Measurements from ENCODE around the gene AGL. TPM values are rescaled to one million over a fixed set of nuclear protein-coding genes. Genes with fewer than 3 reads are reported as not detected.
"Not testable (repeated sequence)": the region's sequence is repeated elsewhere in the genome, so short reads cannot be mapped to it uniquely, and the experiment has no call there.

Gene AGL
- total RNA-seq, 1 donor from 2014 or later: 5.8 TPM

DNA sequence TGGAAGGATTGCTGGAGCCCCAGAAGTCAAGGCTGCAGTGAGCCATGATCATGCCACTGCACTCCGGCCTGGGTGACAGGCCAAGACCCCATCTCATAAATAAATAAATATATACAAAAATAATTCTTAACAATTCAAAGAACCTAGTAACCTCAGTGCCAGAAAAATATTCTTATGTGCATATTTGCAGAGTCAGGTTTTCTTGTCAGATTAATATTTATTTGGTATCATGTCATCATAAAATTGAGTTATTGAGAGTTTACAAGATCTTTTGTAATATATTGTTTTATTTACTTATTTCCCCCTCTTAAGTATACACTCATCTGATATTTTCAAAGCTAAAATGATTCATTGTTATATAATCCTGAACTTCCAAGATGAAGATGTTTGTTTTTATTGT lies 24.5 kb upstream of the AGL start:
- no peaks in the 10 kb centered on the region for H3K36me3 ChIP-seq (ENCODE audit: control insufficient read depth, insufficient read depth, low read length)
- FAIRE-seq: no peak
- DNase-seq (ENCODE audit: low read depth): no peak
- H3K4me3 ChIP-seq (ENCODE audit: low read depth, low read length): no peak overlapping the region
- TF ChIP-seq, protein P1, sequence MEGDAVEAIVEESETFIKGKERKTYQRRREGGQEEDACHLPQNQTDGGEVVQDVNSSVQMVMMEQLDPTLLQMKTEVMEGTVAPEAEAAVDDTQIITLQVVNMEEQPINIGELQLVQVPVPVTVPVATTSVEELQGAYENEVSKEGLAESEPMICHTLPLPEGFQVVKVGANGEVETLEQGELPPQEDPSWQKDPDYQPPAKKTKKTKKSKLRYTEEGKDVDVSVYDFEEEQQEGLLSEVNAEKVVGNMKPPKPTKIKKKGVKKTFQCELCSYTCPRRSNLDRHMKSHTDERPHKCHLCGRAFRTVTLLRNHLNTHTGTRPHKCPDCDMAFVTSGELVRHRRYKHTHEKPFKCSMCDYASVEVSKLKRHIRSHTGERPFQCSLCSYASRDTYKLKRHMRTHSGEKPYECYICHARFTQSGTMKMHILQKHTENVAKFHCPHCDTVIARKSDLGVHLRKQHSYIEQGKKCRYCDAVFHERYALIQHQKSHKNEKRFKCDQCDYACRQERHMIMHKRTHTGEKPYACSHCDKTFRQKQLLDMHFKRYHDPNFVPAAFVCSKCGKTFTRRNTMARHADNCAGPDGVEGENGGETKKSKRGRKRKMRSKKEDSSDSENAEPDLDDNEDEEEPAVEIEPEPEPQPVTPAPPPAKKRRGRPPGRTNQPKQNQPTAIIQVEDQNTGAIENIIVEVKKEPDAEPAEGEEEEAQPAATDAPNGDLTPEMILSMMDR (IDR thresholded peaks at IDR 0.05; ENCODE audit: insufficient read depth, low read length, severe bottlenecking): no peak
- no peaks in the 10 kb centered on the region for H3K27me3 ChIP-seq (ENCODE audit: control insufficient read depth, insufficient read depth, low read length)

DNA sequence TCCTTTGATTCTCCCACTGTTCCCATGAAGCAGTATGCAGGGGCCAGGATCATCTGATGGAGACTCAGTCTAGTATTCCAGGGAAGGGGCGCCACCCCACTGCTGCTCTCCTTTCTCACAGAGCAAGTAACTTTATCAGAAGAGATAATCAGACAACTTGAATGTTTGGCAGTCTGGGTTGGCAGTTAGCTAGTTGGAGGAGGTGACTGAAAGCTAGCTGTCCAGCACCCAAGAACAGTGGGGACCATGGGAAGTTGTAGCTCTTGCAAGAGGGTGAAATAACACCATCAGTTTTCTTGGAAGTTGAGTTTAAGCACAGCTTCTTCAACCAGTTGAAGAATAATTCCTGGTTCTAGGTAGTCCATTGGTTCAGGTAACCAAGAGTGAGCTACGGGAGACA lies 22.2 kb upstream of the AGL start:
- Histone ChIP-seq H3K27me3 (ENCODE audit: control insufficient read depth, insufficient read depth, low read length) (no peaks in the 10 kb centered on the region), H3K4me3 (ENCODE audit: low read depth, low read length) (no peak overlapping the region), H3K36me3 (ENCODE audit: control insufficient read depth, insufficient read depth, low read length) (no peaks in the 10 kb centered on the region)
- no peak for FAIRE-seq
- TF ChIP-seq, protein P1 (IDR thresholded peaks at IDR 0.05; ENCODE audit: insufficient read depth, low read length, severe bottlenecking): no peak
- DNase-seq (ENCODE audit: low read depth): no peak

DNA sequence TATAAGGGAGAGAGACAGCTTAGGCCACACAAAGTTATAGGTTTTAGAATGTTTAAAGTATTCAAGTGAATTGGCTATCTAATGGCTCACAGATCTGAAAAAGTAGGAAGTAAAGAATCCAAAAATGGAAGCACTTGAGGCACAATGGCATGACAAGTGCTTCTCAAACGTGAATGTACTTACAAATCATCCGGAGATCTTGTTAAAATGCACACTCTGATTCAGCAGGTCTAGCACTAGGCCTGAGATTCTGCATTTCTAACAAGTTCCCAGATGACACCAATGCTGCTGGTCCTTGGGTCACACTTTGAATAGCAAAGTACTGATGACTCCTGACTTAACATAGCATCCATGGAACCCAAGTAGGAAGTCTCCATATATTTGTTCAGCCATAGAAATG lies 20.9 kb upstream of the AGL start:
- FAIRE-seq: no peak
- no peak for DNase-seq (ENCODE audit: low read depth)
- TF ChIP-seq, protein P1 (IDR thresholded peaks at IDR 0.05; ENCODE audit: insufficient read depth, low read length, severe bottlenecking): no peak
- Histone ChIP-seq H3K36me3 (ENCODE audit: control insufficient read depth, insufficient read depth, low read length) (no peaks in the 10 kb centered on the region), H3K4me3 (ENCODE audit: low read depth, low read length) (no peak overlapping the region), H3K27me3 (ENCODE audit: control insufficient read depth, insufficient read depth, low read length) (no peaks in the 10 kb centered on the region)

DNA sequence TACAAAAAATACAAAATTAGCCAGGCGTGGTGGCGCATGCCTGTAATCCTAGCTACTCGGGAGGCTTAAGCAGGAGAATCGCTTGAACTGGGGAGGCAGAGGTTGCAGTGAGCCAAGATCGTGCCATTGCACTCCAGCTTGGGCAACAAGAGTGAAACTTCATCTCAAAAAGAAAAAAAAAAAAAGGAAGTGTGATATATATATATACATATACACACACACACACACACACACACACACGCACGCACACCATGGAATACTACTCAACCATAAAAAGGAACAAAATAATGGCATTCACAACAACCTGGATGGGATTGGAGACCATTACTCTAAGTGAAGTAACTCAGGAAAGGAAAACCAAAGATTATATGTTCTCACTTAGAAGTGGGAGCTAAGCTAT lies 16.2 kb upstream of the AGL start:
- DNase-seq (ENCODE audit: low read depth); H3K36me3 ChIP-seq (ENCODE audit: control insufficient read depth, insufficient read depth, low read length); FAIRE-seq; H3K4me3 ChIP-seq (ENCODE audit: low read depth, low read length); H3K27me3 ChIP-seq (ENCODE audit: control insufficient read depth, insufficient read depth, low read length): not testable (repeated sequence)

DNA sequence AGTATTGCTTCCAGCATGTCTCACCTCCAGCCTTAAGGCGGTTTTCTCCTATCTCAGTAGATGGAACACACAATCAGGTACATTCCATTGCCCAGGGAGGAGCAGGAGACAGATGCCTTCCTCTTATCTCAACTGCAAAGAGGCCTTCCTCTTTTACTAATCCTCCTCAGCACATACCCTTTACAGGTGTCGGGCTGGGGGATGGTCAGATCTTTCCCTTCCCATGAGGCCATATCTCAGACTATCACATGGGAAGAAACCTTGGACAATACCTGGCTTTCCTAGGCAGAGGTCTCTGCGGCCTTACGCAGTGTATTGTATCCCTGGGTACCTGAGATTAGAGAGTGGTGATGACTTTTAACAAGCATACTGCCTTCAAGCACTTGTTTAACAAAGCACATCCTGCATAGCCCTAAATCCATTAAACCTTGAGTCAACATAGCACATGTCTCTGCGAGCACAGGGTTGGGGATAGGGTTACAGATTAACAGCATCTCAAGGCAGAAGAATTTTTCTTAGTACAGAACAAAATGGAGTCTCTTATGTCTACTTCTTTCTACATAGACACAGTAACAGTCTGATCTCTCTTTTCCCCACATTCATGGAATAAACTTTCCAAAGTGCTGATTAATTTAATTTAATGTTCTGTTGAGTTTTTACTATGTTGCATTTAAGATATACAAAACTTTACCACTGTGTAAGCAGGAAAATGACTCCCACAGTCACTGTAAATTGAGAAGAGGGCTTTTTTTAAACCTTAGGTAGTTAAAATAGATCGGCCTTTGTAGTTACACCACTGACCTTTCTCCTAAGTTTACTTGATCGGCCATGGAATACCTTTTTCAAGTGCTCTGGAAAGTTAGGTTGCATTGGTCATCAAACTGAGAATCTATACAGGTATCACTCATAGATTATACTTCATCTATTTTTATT lies 13.7 kb upstream of the AGL start:
- H3K36me3 ChIP-seq (ENCODE audit: control insufficient read depth, insufficient read depth, low read length); H3K4me3 ChIP-seq (ENCODE audit: low read depth, low read length); FAIRE-seq; H3K27me3 ChIP-seq (ENCODE audit: control insufficient read depth, insufficient read depth, low read length): not testable (repeated sequence)
- peak; percentile 62 for DNase-seq (ENCODE audit: low read depth)

DNA sequence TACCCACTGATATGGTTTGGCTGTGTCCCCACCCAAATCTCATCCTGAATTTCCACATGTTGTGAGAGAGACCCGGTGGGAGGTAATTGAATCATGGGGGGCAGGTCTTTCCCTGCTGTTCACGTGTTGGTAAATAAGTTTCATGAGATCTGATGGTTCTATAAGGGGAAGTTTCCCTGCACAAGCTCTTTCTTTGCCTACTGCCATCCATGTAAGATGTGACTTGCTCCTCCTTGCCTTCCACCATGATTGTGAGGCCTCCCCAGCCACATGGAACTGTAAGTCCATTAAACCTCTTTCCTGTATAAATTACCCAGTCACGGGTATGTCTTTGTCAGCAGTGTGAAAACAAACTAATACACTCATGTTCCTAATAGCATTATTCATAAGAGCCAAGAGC lies 9.8 kb upstream of the AGL start:
- not testable (repeated sequence) for DNase-seq (ENCODE audit: low read depth); FAIRE-seq

DNA sequence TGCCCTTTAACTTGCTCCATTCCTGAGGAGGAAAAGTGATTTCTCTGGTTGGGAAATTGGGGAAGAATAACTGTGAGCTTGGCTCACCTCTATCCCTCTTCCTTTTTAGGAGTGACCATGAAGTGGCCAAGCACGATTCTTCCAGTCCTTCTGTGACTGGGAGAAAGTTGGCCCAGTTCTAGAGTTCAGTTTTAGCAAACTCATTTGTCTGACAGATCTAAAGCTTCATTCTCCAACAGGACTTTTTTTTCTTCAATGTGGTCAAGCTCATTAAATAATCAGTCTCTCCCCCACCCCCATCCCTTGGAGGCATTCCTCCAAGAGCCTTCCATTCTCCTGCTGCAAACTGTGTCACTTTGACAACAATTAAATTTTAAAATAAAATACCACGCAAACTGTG lies 6.4 kb upstream of the AGL start:
- Histone ChIP-seq H3K4me3 (ENCODE audit: low read depth, low read length) (no peak overlapping the region), H3K27me3 (ENCODE audit: control insufficient read depth, insufficient read depth, low read length) (no peaks in the 10 kb centered on the region), H3K36me3 (ENCODE audit: control insufficient read depth, insufficient read depth, low read length) (no peaks in the 10 kb centered on the region)
- DNase-seq (ENCODE audit: low read depth): no peak
- TF ChIP-seq, protein P1 (IDR thresholded peaks at IDR 0.05; ENCODE audit: insufficient read depth, low read length, severe bottlenecking): no peak
- FAIRE-seq: no peak

More for the DNA sequence above, 9.8 kb upstream of the AGL start:
- not testable (repeated sequence) for H3K36me3 ChIP-seq (ENCODE audit: control insufficient read depth, insufficient read depth, low read length); H3K27me3 ChIP-seq (ENCODE audit: control insufficient read depth, insufficient read depth, low read length); H3K4me3 ChIP-seq (ENCODE audit: low read depth, low read length)

DNA sequence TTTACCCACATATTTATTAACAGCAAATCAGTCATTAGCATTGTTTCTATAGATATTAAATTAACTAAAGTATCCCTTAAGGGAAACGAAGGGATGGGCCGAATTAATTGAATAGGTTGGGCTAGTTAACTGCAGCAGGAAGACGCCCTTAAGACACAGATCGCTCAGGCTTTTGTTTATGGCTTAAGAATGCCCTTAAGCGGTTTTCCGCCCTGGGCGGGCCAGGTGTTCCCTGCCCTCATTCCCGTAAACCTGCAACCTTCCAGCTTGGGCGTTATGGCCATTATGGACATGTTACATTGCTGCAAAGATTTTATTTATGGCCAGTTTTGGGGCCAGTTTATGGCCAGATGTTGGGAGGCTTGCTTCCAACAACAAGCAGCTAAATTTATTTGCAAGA lies 5.0 kb upstream of the AGL start:
- not testable (repeated sequence) for H3K4me3 ChIP-seq (ENCODE audit: low read depth, low read length); FAIRE-seq; DNase-seq (ENCODE audit: low read depth); H3K27me3 ChIP-seq (ENCODE audit: control insufficient read depth, insufficient read depth, low read length); H3K36me3 ChIP-seq (ENCODE audit: control insufficient read depth, insufficient read depth, low read length)

Data from bronchial epithelial cell (primary cell).